ENCODE data around the gene SLC22A23.
A peak's percentile ranks its signal among the peaks of the same experiment; 100 is the strongest.

SLC22A23 gene

DNA sequence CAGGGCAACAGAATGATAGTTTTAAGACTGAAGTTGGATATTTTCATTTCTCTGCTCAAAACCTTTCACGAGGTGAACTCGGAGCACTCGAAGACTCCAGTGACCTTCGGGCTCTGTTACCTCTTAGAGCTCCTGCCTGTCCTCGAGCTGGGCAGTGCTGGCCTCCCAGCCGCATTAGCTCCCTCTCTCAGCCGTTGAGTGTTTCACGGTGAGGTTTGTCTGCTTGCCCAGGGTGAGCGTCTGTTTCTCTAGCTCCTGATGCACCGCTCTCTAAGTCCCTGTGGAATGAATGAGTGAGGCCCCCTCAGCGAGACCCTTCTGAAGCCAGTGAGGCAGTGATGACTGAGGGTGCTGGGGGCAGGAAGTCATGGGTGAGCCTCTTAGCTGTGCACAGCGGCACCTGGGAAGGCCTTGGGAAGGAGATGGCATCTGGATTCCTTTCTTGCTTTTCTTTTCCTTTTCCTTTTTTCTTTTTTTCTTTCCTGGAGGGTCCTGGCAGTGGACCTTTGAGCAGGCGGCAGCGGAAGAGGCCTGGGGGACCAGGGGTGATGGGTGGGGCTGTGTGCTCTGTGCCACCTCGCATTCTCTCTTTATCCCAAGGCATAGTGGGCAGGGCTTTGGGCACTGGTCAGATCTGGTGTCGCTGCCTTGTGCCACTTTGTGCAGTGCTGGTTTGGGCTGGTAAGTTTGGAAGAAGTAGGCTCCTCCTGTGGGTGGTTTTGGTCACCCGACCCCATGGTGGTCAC, 195.9 kb downstream of the SLC22A23 start:
- H3K4me3 ChIP-seq (ENCODE audit: low read depth, low read length), result no peak overlapping the region
- TF ChIP-seq, protein P1, sequence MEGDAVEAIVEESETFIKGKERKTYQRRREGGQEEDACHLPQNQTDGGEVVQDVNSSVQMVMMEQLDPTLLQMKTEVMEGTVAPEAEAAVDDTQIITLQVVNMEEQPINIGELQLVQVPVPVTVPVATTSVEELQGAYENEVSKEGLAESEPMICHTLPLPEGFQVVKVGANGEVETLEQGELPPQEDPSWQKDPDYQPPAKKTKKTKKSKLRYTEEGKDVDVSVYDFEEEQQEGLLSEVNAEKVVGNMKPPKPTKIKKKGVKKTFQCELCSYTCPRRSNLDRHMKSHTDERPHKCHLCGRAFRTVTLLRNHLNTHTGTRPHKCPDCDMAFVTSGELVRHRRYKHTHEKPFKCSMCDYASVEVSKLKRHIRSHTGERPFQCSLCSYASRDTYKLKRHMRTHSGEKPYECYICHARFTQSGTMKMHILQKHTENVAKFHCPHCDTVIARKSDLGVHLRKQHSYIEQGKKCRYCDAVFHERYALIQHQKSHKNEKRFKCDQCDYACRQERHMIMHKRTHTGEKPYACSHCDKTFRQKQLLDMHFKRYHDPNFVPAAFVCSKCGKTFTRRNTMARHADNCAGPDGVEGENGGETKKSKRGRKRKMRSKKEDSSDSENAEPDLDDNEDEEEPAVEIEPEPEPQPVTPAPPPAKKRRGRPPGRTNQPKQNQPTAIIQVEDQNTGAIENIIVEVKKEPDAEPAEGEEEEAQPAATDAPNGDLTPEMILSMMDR (IDR thresholded peaks at IDR 0.05; ENCODE audit: low read depth, low read length), result no peak

DNA sequence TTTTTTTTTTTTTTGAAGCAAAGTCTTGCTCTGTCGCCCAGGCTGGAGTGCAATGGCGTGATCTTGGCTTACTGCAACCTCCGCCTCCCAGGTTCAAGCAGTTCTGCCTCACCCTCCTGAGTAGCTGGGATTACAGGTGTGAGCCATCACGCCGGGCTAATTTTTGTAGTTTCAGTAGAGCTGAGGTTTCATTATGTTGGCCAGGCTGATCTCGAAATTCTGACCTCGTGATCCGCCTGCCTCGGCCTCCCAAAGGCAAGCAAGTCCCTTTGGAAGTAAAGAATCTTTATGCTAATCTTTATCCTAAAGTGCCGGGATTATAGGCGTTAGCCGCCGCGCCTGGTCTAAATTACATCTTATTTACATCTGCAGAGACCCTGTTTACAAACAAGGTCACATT, 196.6 kb downstream of the SLC22A23 start:
- TF ChIP-seq, protein P1 (IDR thresholded peaks at IDR 0.05; ENCODE audit: low read depth, low read length), result no peak
- H3K4me3 ChIP-seq (ENCODE audit: low read depth, low read length), result peak overlapping the region; percentile 86; the same call in 1 of the 2 replicates

DNA sequence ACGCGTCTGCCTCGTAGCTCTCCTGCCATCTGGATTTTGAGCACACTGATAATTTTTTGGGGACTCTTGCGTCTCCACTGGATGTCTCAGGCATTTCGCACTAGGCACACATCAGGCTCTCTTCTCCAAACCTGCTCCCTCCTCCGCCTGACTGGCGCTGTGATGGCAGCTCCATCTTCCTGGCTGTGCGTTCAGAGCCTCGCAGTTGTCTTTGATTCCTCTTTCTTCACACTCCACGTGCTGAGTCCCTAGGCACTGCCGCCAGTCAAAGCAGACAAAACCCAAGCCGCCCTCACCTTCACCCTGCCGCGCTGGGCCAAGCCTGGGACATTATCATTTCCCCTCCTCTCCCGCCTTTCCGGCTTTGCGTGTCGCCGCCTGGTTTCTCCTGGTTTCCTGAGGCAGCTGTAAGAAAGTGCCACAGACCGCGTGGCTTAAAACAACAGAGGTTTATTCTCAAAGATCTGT, 197.3 kb downstream of the SLC22A23 start:
- H3K4me3 ChIP-seq (ENCODE audit: low read depth, low read length), result peak overlapping the region; percentile 86
- TF ChIP-seq, protein P1 (IDR thresholded peaks at IDR 0.05; ENCODE audit: low read depth, low read length), result no peak

DNA sequence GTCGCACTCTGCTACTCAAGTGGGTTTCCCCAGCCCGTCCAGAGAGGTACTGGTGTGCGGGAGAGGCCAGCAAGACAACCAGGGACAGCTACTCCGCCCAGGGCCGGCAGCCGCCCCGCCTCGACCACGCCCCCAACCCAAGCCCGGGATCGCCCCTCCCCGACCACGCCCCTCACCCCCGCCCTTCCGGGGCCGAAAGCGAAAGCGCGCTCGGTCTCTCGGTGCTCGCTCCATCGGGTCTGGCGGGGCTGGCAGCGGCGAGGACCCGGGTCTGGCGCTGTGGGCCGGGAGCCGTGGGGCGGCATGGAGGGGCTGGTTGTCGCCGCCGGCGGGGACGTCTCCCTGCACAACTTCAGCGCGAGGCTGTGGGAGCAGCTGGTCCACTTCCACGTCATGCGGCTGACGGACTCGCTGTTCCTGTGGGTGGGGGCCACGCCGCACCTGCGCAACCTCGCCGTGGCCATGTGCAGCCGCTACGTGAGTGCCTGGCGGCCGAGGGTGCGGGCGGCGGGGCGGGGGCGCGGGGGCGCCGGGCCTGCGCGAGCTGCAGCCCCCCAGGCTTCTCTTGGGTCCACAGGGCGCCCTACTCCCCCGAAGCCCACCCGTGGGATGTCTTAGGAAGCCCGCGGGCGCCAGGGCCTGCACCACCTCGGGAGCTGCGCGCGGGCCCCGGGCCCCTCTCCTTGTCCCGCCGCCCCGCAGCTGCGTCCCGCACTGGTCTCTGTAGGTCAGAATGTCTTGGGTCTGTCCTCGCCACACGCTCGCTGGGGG, 197.9 kb downstream of the SLC22A23 start, which contains the start of gene PSMG4:
PSMG4 (plus strand) TSS at position 228 of the 771 bp plus-strand sequence; CDS start at position 304, 76 bp downstream.
- peak within 1 kb of the TSS; percentile 86 for H3K4me3 ChIP-seq (ENCODE audit: low read depth, low read length)
- TF ChIP-seq, protein P1 (IDR thresholded peaks at IDR 0.05; ENCODE audit: low read depth, low read length), result no peak

DNA sequence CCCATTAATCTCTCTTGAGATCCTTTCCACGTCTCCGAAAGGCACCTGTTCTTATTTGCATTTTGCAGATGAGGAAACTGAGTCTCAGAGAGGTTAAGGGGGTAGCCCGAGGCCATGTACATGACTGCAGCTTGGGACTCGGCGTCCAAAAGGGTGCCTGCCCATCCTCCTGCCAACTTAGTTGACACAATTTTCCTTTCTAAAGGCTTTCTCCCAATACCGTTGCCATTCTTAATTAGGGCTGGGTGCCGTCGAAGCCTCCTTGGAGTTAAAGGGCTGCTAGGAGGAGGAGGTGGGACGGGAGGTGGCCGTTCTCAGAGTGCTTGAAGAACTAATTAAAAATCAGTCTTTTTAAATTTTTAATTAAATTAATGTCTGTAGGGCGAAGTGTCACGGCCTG, 198.6 kb downstream of the SLC22A23 start:
- TF ChIP-seq, protein P1 (IDR thresholded peaks at IDR 0.05; ENCODE audit: low read depth, low read length), result no peak

DNA sequence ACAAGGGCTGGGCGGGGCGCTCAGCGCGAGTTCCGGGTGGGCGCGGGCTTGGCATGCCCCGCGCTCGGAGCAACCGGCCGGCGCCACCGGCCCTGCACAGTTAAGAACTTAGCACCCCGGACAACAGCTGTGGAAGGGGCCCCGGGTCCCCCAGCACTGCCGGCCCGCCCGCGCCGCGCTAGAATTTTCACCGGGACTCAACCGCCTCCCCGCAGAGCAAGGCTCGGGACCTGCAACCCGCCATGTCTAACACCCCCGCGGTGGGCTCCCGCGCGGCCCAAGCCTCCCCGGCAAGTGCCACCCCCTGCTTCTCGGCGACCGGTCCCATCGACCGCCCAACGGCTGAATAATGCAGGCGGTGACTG, 203.3 kb downstream of the SLC22A23 start:
- TF ChIP-seq, protein P1 (IDR thresholded peaks at IDR 0.05; ENCODE audit: low read depth, low read length), result no peak
- H3K4me3 ChIP-seq (ENCODE audit: low read depth, low read length), result no peak overlapping the region

More for the DNA sequence above, 198.6 kb downstream of the SLC22A23 start:
- H3K4me3 ChIP-seq (ENCODE audit: low read depth, low read length), result peak overlapping the region; percentile 86

Measured in WI38 (cell line).